ENCODE data around the gene OARD1.
A peak's percentile ranks its signal among the peaks of the same experiment; 100 is the strongest.

Gene OARD1

GRCh38 chr6:41027799-41028560 lies 44.2 kb downstream of the OARD1 start (continued):
- TF ChIP-seq, protein P1, sequence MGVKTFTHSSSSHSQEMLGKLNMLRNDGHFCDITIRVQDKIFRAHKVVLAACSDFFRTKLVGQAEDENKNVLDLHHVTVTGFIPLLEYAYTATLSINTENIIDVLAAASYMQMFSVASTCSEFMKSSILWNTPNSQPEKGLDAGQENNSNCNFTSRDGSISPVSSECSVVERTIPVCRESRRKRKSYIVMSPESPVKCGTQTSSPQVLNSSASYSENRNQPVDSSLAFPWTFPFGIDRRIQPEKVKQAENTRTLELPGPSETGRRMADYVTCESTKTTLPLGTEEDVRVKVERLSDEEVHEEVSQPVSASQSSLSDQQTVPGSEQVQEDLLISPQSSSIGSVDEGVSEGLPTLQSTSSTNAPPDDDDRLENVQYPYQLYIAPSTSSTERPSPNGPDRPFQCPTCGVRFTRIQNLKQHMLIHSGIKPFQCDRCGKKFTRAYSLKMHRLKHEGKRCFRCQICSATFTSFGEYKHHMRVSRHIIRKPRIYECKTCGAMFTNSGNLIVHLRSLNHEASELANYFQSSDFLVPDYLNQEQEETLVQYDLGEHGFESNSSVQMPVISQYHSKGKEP (tag by site-specific recombination; IDR thresholded peaks at IDR 0.05): no peak
- peak; percentile 70 for TF ChIP-seq ZNF341 (tag by site-specific recombination; IDR thresholded peaks at IDR 0.05; ENCODE audit: low read depth)
- no peak; the same call in 1 of the 2 replicates for TF ChIP-seq KLF7 (tag by site-specific recombination; IDR thresholded peaks at IDR 0.05; ENCODE audit: borderline replicate concordance)
- 0 out of 2 replicates have a peak, but pooled peaks have one; percentile 34 for TF ChIP-seq ZXDB (tag by site-specific recombination; IDR thresholded peaks at IDR 0.05)
- TF ChIP-seq ZNF747 (tag by site-specific recombination; IDR thresholded peaks at IDR 0.05): no peak
- peak; percentile 56; the same call in 1 of the 2 replicates for TF ChIP-seq SP7 (tag by site-specific recombination; IDR thresholded peaks at IDR 0.05)
- no peak for TF ChIP-seq ZFP69B (tag by site-specific recombination; IDR thresholded peaks at IDR 0.05)
- peak; percentile 36; the same call in 1 of the 2 replicates for TF ChIP-seq GLIS2 (tag by site-specific recombination; IDR thresholded peaks at IDR 0.05)
- peak; percentile 75 for TF ChIP-seq ZSCAN30 (tag by site-specific recombination; IDR thresholded peaks at IDR 0.05)
- TF ChIP-seq ZEB2 (tag by site-specific recombination; IDR thresholded peaks at IDR 0.05): peak; percentile 21; the same call in 1 of the 2 replicates
- TF ChIP-seq ZNF830 (tag by site-specific recombination; IDR thresholded peaks at IDR 0.05; ENCODE audit: low read depth): no peak
- peak; percentile 62 for TF ChIP-seq ZNF654 (tag by site-specific recombination; IDR thresholded peaks at IDR 0.05; ENCODE audit: low read depth)
- TF ChIP-seq ZFHX2 (tag by site-specific recombination; conservative IDR thresholded peaks at IDR 0.05): peak; percentile 71
- TF ChIP-seq BCL11A (tag by site-specific recombination; IDR thresholded peaks at IDR 0.05; ENCODE audit: low read depth): peak; percentile 51; the same call in 1 of the 2 replicates
- TF ChIP-seq KLF9 (tag by site-specific recombination; IDR thresholded peaks at IDR 0.05; ENCODE audit: low read depth): peak; percentile 91
- TF ChIP-seq ZNF514 (tag by site-specific recombination; IDR thresholded peaks at IDR 0.05): no peak
- TF ChIP-seq, protein P2, sequence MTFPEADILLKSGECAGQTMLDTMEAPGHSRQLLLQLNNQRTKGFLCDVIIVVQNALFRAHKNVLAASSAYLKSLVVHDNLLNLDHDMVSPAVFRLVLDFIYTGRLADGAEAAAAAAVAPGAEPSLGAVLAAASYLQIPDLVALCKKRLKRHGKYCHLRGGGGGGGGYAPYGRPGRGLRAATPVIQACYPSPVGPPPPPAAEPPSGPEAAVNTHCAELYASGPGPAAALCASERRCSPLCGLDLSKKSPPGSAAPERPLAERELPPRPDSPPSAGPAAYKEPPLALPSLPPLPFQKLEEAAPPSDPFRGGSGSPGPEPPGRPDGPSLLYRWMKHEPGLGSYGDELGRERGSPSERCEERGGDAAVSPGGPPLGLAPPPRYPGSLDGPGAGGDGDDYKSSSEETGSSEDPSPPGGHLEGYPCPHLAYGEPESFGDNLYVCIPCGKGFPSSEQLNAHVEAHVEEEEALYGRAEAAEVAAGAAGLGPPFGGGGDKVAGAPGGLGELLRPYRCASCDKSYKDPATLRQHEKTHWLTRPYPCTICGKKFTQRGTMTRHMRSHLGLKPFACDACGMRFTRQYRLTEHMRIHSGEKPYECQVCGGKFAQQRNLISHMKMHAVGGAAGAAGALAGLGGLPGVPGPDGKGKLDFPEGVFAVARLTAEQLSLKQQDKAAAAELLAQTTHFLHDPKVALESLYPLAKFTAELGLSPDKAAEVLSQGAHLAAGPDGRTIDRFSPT (tag by site-specific recombination; IDR thresholded peaks at IDR 0.05): peak; percentile 80
- peak; percentile 23; the same call in 1 of the 2 replicates for TF ChIP-seq EGR2 (tag by site-specific recombination; IDR thresholded peaks at IDR 0.05; ENCODE audit: low read depth)
- peak; percentile 39; the same call in 1 of the 2 replicates for TF ChIP-seq ZNF843 (tag by site-specific recombination; IDR thresholded peaks at IDR 0.05)
- no peak for TF ChIP-seq OSR2 (tag by site-specific recombination; IDR thresholded peaks at IDR 0.05)
- TF ChIP-seq ZNF560 (tag by site-specific recombination; IDR thresholded peaks at IDR 0.05; ENCODE audit: borderline replicate concordance): peak; percentile 66; the same call in 1 of the 2 replicates
- TF ChIP-seq, protein P3, sequence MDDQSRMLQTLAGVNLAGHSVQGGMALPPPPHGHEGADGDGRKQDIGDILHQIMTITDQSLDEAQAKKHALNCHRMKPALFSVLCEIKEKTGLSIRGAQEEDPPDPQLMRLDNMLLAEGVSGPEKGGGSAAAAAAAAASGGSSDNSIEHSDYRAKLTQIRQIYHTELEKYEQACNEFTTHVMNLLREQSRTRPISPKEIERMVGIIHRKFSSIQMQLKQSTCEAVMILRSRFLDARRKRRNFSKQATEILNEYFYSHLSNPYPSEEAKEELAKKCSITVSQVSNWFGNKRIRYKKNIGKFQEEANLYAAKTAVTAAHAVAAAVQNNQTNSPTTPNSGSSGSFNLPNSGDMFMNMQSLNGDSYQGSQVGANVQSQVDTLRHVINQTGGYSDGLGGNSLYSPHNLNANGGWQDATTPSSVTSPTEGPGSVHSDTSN (CRISPR knock-in tag; IDR thresholded peaks at IDR 0.05): peak; percentile 62; the same call in 1 of the 2 replicates
- TF ChIP-seq, protein P4, sequence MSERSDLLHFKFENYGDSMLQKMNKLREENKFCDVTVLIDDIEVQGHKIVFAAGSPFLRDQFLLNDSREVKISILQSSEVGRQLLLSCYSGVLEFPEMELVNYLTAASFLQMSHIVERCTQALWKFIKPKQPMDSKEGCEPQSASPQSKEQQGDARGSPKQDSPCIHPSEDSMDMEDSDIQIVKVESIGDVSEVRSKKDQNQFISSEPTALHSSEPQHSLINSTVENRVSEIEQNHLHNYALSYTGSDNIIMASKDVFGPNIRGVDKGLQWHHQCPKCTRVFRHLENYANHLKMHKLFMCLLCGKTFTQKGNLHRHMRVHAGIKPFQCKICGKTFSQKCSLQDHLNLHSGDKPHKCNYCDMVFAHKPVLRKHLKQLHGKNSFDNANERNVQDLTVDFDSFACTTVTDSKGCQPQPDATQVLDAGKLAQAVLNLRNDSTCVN (tag by site-specific recombination; optimal IDR thresholded peaks at IDR 0.05): peak; percentile 82
- TF ChIP-seq, protein P5, sequence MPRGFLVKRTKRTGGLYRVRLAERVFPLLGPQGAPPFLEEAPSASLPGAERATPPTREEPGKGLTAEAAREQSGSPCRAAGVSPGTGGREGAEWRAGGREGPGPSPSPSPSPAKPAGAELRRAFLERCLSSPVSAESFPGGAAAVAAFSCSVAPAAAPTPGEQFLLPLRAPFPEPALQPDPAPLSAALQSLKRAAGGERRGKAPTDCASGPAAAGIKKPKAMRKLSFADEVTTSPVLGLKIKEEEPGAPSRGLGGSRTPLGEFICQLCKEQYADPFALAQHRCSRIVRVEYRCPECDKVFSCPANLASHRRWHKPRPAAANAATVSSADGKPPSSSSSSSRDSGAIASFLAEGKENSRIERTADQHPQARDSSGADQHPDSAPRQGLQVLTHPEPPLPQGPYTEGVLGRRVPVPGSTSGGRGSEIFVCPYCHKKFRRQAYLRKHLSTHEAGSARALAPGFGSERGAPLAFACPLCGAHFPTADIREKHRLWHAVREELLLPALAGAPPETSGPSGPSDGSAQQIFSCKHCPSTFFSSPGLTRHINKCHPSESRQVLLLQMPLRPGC (tag by site-specific recombination; IDR thresholded peaks at IDR 0.05): no peak
- TF ChIP-seq ZFP37 (tag by site-specific recombination; IDR thresholded peaks at IDR 0.05): peak; percentile 55; the same call in 1 of the 2 replicates
- TF ChIP-seq, protein P6, sequence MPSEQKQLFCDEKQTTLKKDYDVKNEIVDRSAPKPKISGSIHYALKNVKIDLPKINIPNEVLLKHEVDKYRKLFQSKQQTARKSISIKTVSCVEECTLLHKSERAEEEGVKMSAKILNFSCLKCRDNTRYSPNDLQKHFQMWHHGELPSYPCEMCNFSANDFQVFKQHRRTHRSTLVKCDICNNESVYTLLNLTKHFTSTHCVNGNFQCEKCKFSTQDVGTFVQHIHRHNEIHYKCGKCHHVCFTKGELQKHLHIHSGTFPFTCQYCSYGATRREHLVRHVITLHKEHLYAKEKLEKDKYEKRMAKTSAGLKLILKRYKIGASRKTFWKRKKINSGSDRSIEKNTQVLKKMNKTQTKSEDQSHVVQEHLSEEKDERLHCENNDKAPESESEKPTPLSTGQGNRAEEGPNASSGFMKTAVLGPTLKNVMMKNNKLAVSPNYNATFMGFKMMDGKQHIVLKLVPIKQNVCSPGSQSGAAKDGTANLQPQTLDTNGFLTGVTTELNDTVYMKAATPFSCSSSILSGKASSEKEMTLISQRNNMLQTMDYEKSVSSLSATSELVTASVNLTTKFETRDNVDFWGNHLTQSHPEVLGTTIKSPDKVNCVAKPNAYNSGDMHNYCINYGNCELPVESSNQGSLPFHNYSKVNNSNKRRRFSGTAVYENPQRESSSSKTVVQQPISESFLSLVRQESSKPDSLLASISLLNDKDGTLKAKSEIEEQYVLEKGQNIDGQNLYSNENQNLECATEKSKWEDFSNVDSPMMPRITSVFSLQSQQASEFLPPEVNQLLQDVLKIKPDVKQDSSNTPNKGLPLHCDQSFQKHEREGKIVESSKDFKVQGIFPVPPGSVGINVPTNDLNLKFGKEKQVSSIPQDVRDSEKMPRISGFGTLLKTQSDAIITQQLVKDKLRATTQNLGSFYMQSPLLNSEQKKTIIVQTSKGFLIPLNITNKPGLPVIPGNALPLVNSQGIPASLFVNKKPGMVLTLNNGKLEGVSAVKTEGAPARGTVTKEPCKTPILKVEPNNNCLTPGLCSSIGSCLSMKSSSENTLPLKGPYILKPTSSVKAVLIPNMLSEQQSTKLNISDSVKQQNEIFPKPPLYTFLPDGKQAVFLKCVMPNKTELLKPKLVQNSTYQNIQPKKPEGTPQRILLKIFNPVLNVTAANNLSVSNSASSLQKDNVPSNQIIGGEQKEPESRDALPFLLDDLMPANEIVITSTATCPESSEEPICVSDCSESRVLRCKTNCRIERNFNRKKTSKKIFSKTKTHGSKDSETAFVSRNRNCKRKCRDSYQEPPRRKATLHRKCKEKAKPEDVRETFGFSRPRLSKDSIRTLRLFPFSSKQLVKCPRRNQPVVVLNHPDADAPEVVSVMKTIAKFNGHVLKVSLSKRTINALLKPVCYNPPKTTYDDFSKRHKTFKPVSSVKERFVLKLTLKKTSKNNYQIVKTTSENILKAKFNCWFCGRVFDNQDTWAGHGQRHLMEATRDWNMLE (tag by site-specific recombination; conservative IDR thresholded peaks at IDR 0.05; ENCODE audit: low read depth): 0 out of 2 replicates have a peak, but pooled peaks have one; percentile 16

Data from HEK293 (cell line).